PC-9 (cell line): ENCODE data around the gene KPNA1.

Source experiments
- CTCF ChIP-seq: fragments of 200-600 bp; sonication (generic); conservative IDR thresholded peaks from 2 replicates; pipeline ENCODE4 v1.6.1; 2017; ENCODE audit warnings: mixed run types, antibody characterized with exemption, mild to moderate bottlenecking, moderate library complexity
- EZH2 ChIP-seq: fragments of 200-600 bp; sonication (generic); IDR thresholded peaks from 2 replicates; pipeline ENCODE4 v1.8.0; 2017; ENCODE audit warnings: antibody characterized with exemption, low read depth

GRCh38 chr3:122406198-122406597 is 108.5 kb downstream of the KPNA1 start:
- TF ChIP-seq CTCF (no peak), EZH2 (no peak)
